Activated T-cell treated with anti-CD3 and anti-CD28 coated beads for 1 hour (primary cell): Measurements from ENCODE around the gene DERA.
"Not testable (repeated sequence)": the region's sequence is repeated elsewhere in the genome, so short reads cannot be mapped to it uniquely, and the experiment has no call there.

Source experiments
- DNase-seq: peaks from one replicate; pipeline ENCODE4 v3.0.0-alpha.2; 2020; ENCODE audit warnings: low read depth

The DERA gene

GRCh38 chr12:15966426-15966825 lies 55.3 kb downstream of the DERA start:
- no peak for DNase-seq

- not testable (repeated sequence) for DNase-seq
Observed at GRCh38 chr12:15967053-15967452, 55.9 kb downstream of the DERA start.

GRCh38 chr12:15971211-15971610 lies 60.1 kb downstream of the DERA start:
- DNase-seq, result no peak

- DNase-seq, result no peak
Observed at GRCh38 chr12:15972894-15973293, 61.8 kb downstream of the DERA start.

- DNase-seq, result no peak
Observed at GRCh38 chr12:15977999-15978951, 67.1 kb downstream of the DERA start.

- DNase-seq, result no peak
Observed at GRCh38 chr12:15979096-15980092, 68.3 kb downstream of the DERA start.

GRCh38 chr12:15982071-15982470 lies 70.9 kb downstream of the DERA start:
- no peak for DNase-seq

- no peak for DNase-seq
Observed at GRCh38 chr12:15982471-15982870, 71.3 kb downstream of the DERA start.

- no peak for DNase-seq
Observed at GRCh38 chr12:15982921-15983320, 71.8 kb downstream of the DERA start.

GRCh38 chr12:15984097-15984800 lies 73.1 kb downstream of the DERA start:
- no peak for DNase-seq

- no peak for DNase-seq
Observed at GRCh38 chr12:15984963-15985362, 73.8 kb downstream of the DERA start.

- no peak for DNase-seq
Observed at GRCh38 chr12:15987696-15988095, 76.6 kb downstream of the DERA start.

GRCh38 chr12:15988983-15989755 lies 78.0 kb downstream of the DERA start:
- no peak for DNase-seq

GRCh38 chr12:15995801-15996200 lies 84.7 kb downstream of the DERA start:
- no peak for DNase-seq

GRCh38 chr12:15996254-15996653 lies 85.1 kb downstream of the DERA start:
- no peak for DNase-seq

GRCh38 chr12:15996948-15997347 lies 85.8 kb downstream of the DERA start:
- DNase-seq, result no peak

- no peak for DNase-seq
Observed at GRCh38 chr12:15997910-15998309, 86.8 kb downstream of the DERA start.

- no peak for DNase-seq
Observed at GRCh38 chr12:16002880-16003279, 91.7 kb downstream of the DERA start.

- DNase-seq, result no peak
Observed at GRCh38 chr12:16003460-16003859, 92.3 kb downstream of the DERA start.

- DNase-seq, result no peak
Observed at GRCh38 chr12:16006752-16007151, 95.6 kb downstream of the DERA start.

- no peak for DNase-seq
Observed at GRCh38 chr12:16008421-16008824, 97.3 kb downstream of the DERA start.
